Common myeloid progenitor, CD34-positive (primary cell): ENCODE measurements around the gene ODAD3.
"Not testable (repeated sequence)": the region's sequence is repeated elsewhere in the genome, so short reads cannot be mapped to it uniquely, and the experiment has no call there.

Experiments
- CTCF ChIA-PET: fragments of 350-600 bp; sonication (Branson Sonifier 250); formaldehyde crosslinking; loops from one replicate; lab custom pipeline; 2021; ENCODE audit warnings: antibody characterized with exemption; lab: Charles Lee
- POLR2A ChIA-PET: fragments of 350-600 bp; sonication (Branson Sonifier 250); formaldehyde crosslinking; loops from one replicate; lab custom pipeline; 2021; ENCODE audit warnings: antibody characterized with exemption; lab: Charles Lee
- DNase-seq, 3 donors: peaks; one replicate each; pipeline versions ENCODE4 v3.0.0 to v3.0.0-alpha.2; 2013
- H3K27ac ChIP-seq, 2 experiments: 1 replicate in 1 of 2; 2 replicates in 1 of 2; pipeline ENCODE4 v1.7.0; 2013; ENCODE audit warnings: inconsistent platforms in 2 of 2, low read length in 2 of 2, mild to moderate bottlenecking in 2 of 2, low read depth in 1 of 2, moderate library complexity in 1 of 2; ENCODE audit not compliant: severe bottlenecking in 2 of 2, insufficient read depth in 1 of 2, poor library complexity in 1 of 2
- H3K27me3 ChIP-seq, 5 experiments: replicated peaks in 2 of 5; 1 replicate in 3 of 5; 2 replicates in 2 of 5; pipeline versions ENCODE4 v1.6.1 to v1.7.0; 2013; ENCODE audit warnings: low read length in 4 of 5, mild to moderate bottlenecking in 2 of 5, moderate library complexity in 2 of 5, inconsistent platforms in 1 of 5; ENCODE audit not compliant: insufficient read depth in 5 of 5, control insufficient read depth in 4 of 5
- H3K36me3 ChIP-seq, 4 experiments: 1 replicate in 2 of 4; 2 replicates in 2 of 4; pipeline versions ENCODE4 v1.6.1 to v1.7.0; 2013; ENCODE audit warnings: low read length in 3 of 4, control low read depth in 1 of 4, mild to moderate bottlenecking in 1 of 4; ENCODE audit not compliant: control insufficient read depth in 4 of 4, insufficient read depth in 4 of 4
- H3K4me1 ChIP-seq, 4 experiments: 1 replicate in 3 of 4; 2 replicates in 1 of 4; pipeline versions ENCODE4 v1.6.1 to v1.7.1; 2013; ENCODE audit warnings: low read length in 3 of 4, mild to moderate bottlenecking in 3 of 4, control low read depth in 1 of 4, inconsistent platforms in 1 of 4, moderate library complexity in 1 of 4; ENCODE audit not compliant: control insufficient read depth in 4 of 4, insufficient read depth in 4 of 4; ENCODE audit errors: control extremely low read depth in 1 of 4
- H3K4me3 ChIP-seq, 7 experiments: 1 replicate in 4 of 7; 2 replicates in 3 of 7; pipeline versions ENCODE4 v1.5.1 to v1.7.0; 2013; ENCODE audit warnings: mild to moderate bottlenecking in 7 of 7, low read length in 6 of 7, moderate library complexity in 6 of 7, inconsistent platforms in 2 of 7, low read depth in 2 of 7, control low read depth in 1 of 7; ENCODE audit not compliant: insufficient read depth in 4 of 7, control insufficient read depth in 1 of 7; ENCODE audit errors: extremely low read depth in 1 of 7
- H3K9me3 ChIP-seq, 5 experiments: 1 replicate in 4 of 5; 2 replicates in 1 of 5; pipeline versions ENCODE4 v1.6.1 to v1.7.1; 2013; ENCODE audit warnings: low read length in 4 of 5, mild to moderate bottlenecking in 2 of 5, inconsistent platforms in 1 of 5, low read depth in 1 of 5, moderate library complexity in 1 of 5; ENCODE audit not compliant: control insufficient read depth in 4 of 5, insufficient read depth in 2 of 5; ENCODE audit errors: control extremely low read depth in 1 of 5
- WGBS: methylation state at CpG from one replicate; pipeline ENCODE4 v1.1.5; 2013; ENCODE audit not compliant: insufficient coverage; 5-methylcytosine and 5-hydroxymethylcytosine counted together

ODAD3 gene

GRCh38 chr19:11418094-11418548, 16.8 kb downstream of the ODAD3 start:
- no peak for DNase-seq
- Histone ChIP-seq H3K36me3 (no peaks in the 10 kb centered on the region), H3K27me3 (peaks cover 0 to 78% (median 35%) of the 10 kb centered on the region in 5 experiments), H3K9me3 (no peaks in the 10 kb centered on the region), H3K4me1 (peaks cover 0 to 41% (median 33%) of the 10 kb centered on the region in 4 experiments), H3K4me3 (peak overlapping the region in 1 of 7 experiments; percentile 4), H3K27ac (no peak overlapping the region)
- 7% methylated on average over 11 of the region's 16 CpGs for WGBS
- CTCF ChIA-PET, result interaction anchor here (1.0 to 3.9 kb wide), 3 partner anchors 11 to 44 kb away, joined by 3 to 34 read pairs (median 4); partner anchors contain the start of genes EPOR and SWSAP1
- POLR2A ChIA-PET, result no interaction called here

- ChIA-PET CTCF (interaction anchor here (1.3 to 2.1 kb wide), 2 partner anchors 9 to 36 kb away, joined by 3 to 6 read pairs; no protein-coding TSS in a partner anchor), POLR2A (no interaction called here)
- Histone ChIP-seq H3K9me3 (no peaks in the 10 kb centered on the region), H3K36me3 (no peaks in the 10 kb centered on the region), H3K27me3 (peaks cover 0 to 62% (median 26%) of the 10 kb centered on the region in 5 experiments), H3K4me3 (no peak overlapping the region), H3K4me1 (peaks cover 0 to 25% (median 19%) of the 10 kb centered on the region in 4 experiments), H3K27ac (no peak overlapping the region)
- WGBS, result 99% methylated on average over 10 of the region's 17 CpGs
- DNase-seq, result no peak
Measured at GRCh38 chr19:11416346-11417052, 18.4 kb downstream of the ODAD3 start.

DNA sequence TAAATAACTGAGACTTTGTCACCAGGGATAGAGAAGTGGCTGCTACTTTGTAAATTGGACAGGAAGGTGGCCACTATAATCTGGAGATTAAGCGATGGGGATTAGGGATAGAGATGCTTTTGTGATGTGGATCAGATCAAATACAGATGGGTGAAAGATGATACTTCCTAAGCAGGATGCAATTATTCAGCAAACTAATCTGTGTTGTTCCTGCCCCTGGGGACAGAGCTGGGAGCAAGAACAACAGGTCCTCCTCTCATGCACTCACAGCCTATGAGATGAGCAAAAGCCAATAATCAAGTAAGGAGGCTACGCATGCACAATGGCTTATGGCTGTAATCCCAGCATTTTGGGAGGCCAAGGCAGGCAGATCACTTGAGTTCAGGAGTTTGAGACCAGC, 20.4 kb downstream of the ODAD3 start:
- H3K9me3 ChIP-seq, result no peaks in the 10 kb centered on the region
- H3K36me3 ChIP-seq, result no peaks in the 10 kb centered on the region
- CTCF ChIA-PET, result interaction anchor here (1.2 kb wide), 1 partner anchor 16 kb away, joined by 3 read pairs; no protein-coding TSS in a partner anchor
- peaks cover 0 to 9% (median 6%) of the 10 kb centered on the region in 4 experiments for H3K4me1 ChIP-seq
- no peak overlapping the region for H3K4me3 ChIP-seq
- 100% methylated on average over 2 of the region's 2 CpGs for WGBS
- H3K27me3 ChIP-seq, result peaks cover 0 to 42% (median 15%) of the 10 kb centered on the region in 5 experiments
- POLR2A ChIA-PET, result no interaction called here
- DNase-seq, result no peak
- no peak overlapping the region for H3K27ac ChIP-seq

- POLR2A ChIA-PET, result no interaction called here
- Histone ChIP-seq H3K36me3 (no peaks in the 10 kb centered on the region), H3K9me3 (no peaks in the 10 kb centered on the region), H3K27me3 (peaks cover 0 to 17% (median 7%) of the 10 kb centered on the region in 5 experiments), H3K4me3 (no peak overlapping the region), H3K27ac (no peak overlapping the region), H3K4me1 (peaks cover 0 to 3% (median 0%) of the 10 kb centered on the region in 4 experiments)
- DNase-seq, result no peak
- 100% methylated on average over 3 of the region's 8 CpGs for WGBS
- CTCF ChIA-PET, result interaction anchor here (1.0 to 1.1 kb wide), 2 partner anchors 12 to 33 kb away, joined by 3 to 4 read pairs; no protein-coding TSS in a partner anchor
Measured at GRCh38 chr19:11410682-11411081, 24.2 kb downstream of the ODAD3 start.

- no peaks in the 10 kb centered on the region for H3K9me3 ChIP-seq
- CTCF ChIA-PET, result interaction anchor here (4.4 kb wide), 1 partner anchor 26 kb away, joined by 36 read pairs; the partner anchor contains the start of gene EPOR
- POLR2A ChIA-PET, result no interaction called here
Measured at GRCh38 chr19:11408591-11408990, 26.3 kb downstream of the ODAD3 start.

GRCh38 chr19:11406703-11407236, 28.2 kb downstream of the ODAD3 start:
- peaks cover 0 to 13% (median 5%) of the 10 kb centered on the region in 5 experiments for H3K27me3 ChIP-seq
- H3K36me3 ChIP-seq, DNase-seq, POLR2A ChIA-PET, H3K4me1 ChIP-seq, H3K27ac ChIP-seq, H3K4me3 ChIP-seq, H3K9me3 ChIP-seq: not testable (repeated sequence)
- 82% methylated on average over 10 of the region's 12 CpGs for WGBS
- CTCF ChIA-PET, result interaction anchor here (0.7 to 4.4 kb wide), 11 partner anchors 9 to 139 kb away, joined by 3 to 36 read pairs (median 4); partner anchors contain the start of gene EPOR

More at GRCh38 chr19:11408591-11408990, 26.3 kb downstream of the ODAD3 start:
- H3K36me3 ChIP-seq, result no peaks in the 10 kb centered on the region
- WGBS, result 100% methylated on average over 4 of the region's 4 CpGs
- DNase-seq, result no peak
- H3K27ac ChIP-seq, result no peak overlapping the region
- H3K27me3 ChIP-seq, result peaks cover 0 to 13% (median 5%) of the 10 kb centered on the region in 5 experiments
- peaks cover 0 to 3% (median 0%) of the 10 kb centered on the region in 4 experiments for H3K4me1 ChIP-seq
- H3K4me3 ChIP-seq, result no peak overlapping the region
